ENCODE data around the gene CST6.

CST6 gene

GRCh38 chr11:66047541-66048365, 35.9 kb downstream of the CST6 start:
- DNase-seq (ENCODE audit: low read depth), result no peak

- no peak for DNase-seq (ENCODE audit: low read depth)
These were observed 36.9 kb downstream of the CST6 start, which contains the start of gene GAL3ST3 for GRCh38 chr11:66048547-66049323. GAL3ST3 (minus strand) TSS chr11:66049161; CDS start chr11:66045415, 3,746 bp downstream.

- DNase-seq (ENCODE audit: low read depth), result no peak
These were observed 38.9 kb downstream of the CST6 start for GRCh38 chr11:66050581-66051231.

GRCh38 chr11:66051371-66051765, 39.6 kb downstream of the CST6 start:
- no peak for DNase-seq (ENCODE audit: low read depth)

- peak; percentile 91 for DNase-seq (ENCODE audit: low read depth)
These were observed 40.2 kb downstream of the CST6 start, which contains the start of gene SF3B2 for GRCh38 chr11:66051766-66052663. SF3B2 (plus strand) TSS chr11:66052364; CDS start chr11:66052385, 21 bp downstream.

- no peak for DNase-seq (ENCODE audit: low read depth)
These were observed 40.8 kb downstream of the CST6 start for GRCh38 chr11:66052664-66052982.

- DNase-seq (ENCODE audit: low read depth), result no peak
These were observed 43.2 kb downstream of the CST6 start for GRCh38 chr11:66055021-66055420.

GRCh38 chr11:66056501-66056900, 44.7 kb downstream of the CST6 start:
- no peak for DNase-seq (ENCODE audit: low read depth)

- DNase-seq (ENCODE audit: low read depth), result no peak
These were observed 48.3 kb downstream of the CST6 start for GRCh38 chr11:66059966-66060680.

- DNase-seq (ENCODE audit: low read depth), result no peak
These were observed 49.5 kb downstream of the CST6 start for GRCh38 chr11:66061268-66061667.

- DNase-seq (ENCODE audit: low read depth), result no peak
These were observed 50.6 kb downstream of the CST6 start for GRCh38 chr11:66062408-66062807.
